ENCODE results near the gene CD52.
"Not testable (repeated sequence)": the region's sequence is repeated elsewhere in the genome, so short reads cannot be mapped to it uniquely, and the experiment has no call there.

The CD52 gene

GRCh38 chr1:26284597-26285347 is 33.0 kb upstream of the CD52 start:
- DNase-seq (ENCODE audit: low read depth in 2 of 2) = peak; percentile 86 to 97

GRCh38 chr1:26285366-26286063 is 32.2 kb upstream of the CD52 start:
- no peak for DNase-seq (ENCODE audit: low read depth in 2 of 2)

GRCh38 chr1:26286064-26286416 is 31.7 kb upstream of the CD52 start:
- no peak for DNase-seq (ENCODE audit: low read depth in 2 of 2)

GRCh38 chr1:26287033-26287711 is 30.6 kb upstream of the CD52 start:
- DNase-seq (ENCODE audit: low read depth in 2 of 2) = no peak

GRCh38 chr1:26287811-26288210 is 29.9 kb upstream of the CD52 start:
- DNase-seq (ENCODE audit: low read depth in 2 of 2) = no peak

- DNase-seq (ENCODE audit: low read depth in 2 of 2) = peak; percentile 55 to 60
Observed at GRCh38 chr1:26288311-26288941, 29.3 kb upstream of the CD52 start.

GRCh38 chr1:26289158-26290059 is 28.3 kb upstream of the CD52 start:
- no peak for DNase-seq (ENCODE audit: low read depth in 2 of 2)

GRCh38 chr1:26290122-26290881 is 27.5 kb upstream of the CD52 start:
- DNase-seq (ENCODE audit: low read depth in 2 of 2) = no peak

GRCh38 chr1:26290882-26291261 is 26.9 kb upstream of the CD52 start:
- no peak for DNase-seq (ENCODE audit: low read depth in 2 of 2)

GRCh38 chr1:26291433-26291832 is 26.3 kb upstream of the CD52 start:
- no peak for DNase-seq (ENCODE audit: low read depth in 2 of 2)

- DNase-seq (ENCODE audit: low read depth in 2 of 2) = no peak
Observed at GRCh38 chr1:26291939-26292338, 25.8 kb upstream of the CD52 start.

- not testable (repeated sequence) for DNase-seq (ENCODE audit: low read depth in 2 of 2)
Observed at GRCh38 chr1:26292735-26293134, 25.0 kb upstream of the CD52 start.

- no peak for DNase-seq (ENCODE audit: low read depth in 2 of 2)
Observed at GRCh38 chr1:26293911-26294463, 23.8 kb upstream of the CD52 start.

- DNase-seq (ENCODE audit: low read depth in 2 of 2) = no peak
Observed at GRCh38 chr1:26295194-26296138, 22.3 kb upstream of the CD52 start.

GRCh38 chr1:26296340-26297056 is 21.3 kb upstream of the CD52 start:
- no peak for DNase-seq (ENCODE audit: low read depth in 2 of 2)

- DNase-seq (ENCODE audit: low read depth in 2 of 2) = no peak
Observed at GRCh38 chr1:26297057-26297790, 20.5 kb upstream of the CD52 start.

- DNase-seq (ENCODE audit: low read depth in 2 of 2) = no peak
Observed at GRCh38 chr1:26297791-26298124, 20.0 kb upstream of the CD52 start.

Data from stimulated activated CD4-positive, alpha-beta T cell treated with anti-CD3 and anti-CD28 coated beads, Interleukin-1b, Interleukin-23, amount 100 ng/mL, for 4 hours (primary cell).